PC-3 (cell line): ENCODE measurements around the gene RNF26. TPM values are rescaled to one million over a fixed set of nuclear protein-coding genes. Genes with fewer than 3 reads are reported as not detected.

Source experiments
- ATAC-seq: fragments of 200-7000 bp; cut with Tn5 transposase; 2 replicates; pipeline ENCODE4 v1.9.1; 2020; ENCODE audit warnings: mild to moderate bottlenecking, moderate library complexity
- BruUV-seq: library from RNA; stranded (reverse); fragments of 400-500 nt; replicated peaks from 2 replicates; lab custom pipeline; 2021; lab: Mats Ljungman, UMichigan
- CTCF ChIA-PET: fragments of 300-600 bp; sonication (Branson Sonifier 250); formaldehyde crosslinking; loops from one replicate; lab custom pipeline; 2022; ENCODE audit warnings: antibody characterized with exemption; lab: Charles Lee
- POLR2A ChIA-PET: fragments of 300-600 bp; sonication (Branson Sonifier 250); formaldehyde crosslinking; loops from one replicate; lab custom pipeline; 2022; ENCODE audit warnings: antibody characterized with exemption; ENCODE audit not compliant: unreplicated experiment; lab: Charles Lee
- DNase-seq: peaks from one replicate; pipeline ENCODE4 v3.0.0-alpha.2; 2015
- H2AFZ ChIP-seq: fragments of 300-600 bp; sonication (generic); 2 replicates; pipeline ENCODE4 v1.6.0; 2016; ENCODE audit warnings: antibody characterized with exemption, low read length
- H3F3A ChIP-seq: fragments of 300-600 bp; sonication (generic); one replicate; pipeline ENCODE4 v1.6.0; 2017; ENCODE audit warnings: antibody characterized with exemption, low read length, control low read depth, mild to moderate bottlenecking; ENCODE audit not compliant: unreplicated experiment
- H3K27ac ChIP-seq: fragments of 300-600 bp; sonication (generic); 2 replicates; pipeline ENCODE4 v1.5.1; 2016; ENCODE audit warnings: mild to moderate bottlenecking, low read length
- H3K27me3 ChIP-seq: fragments of 300-600 bp; sonication (generic); 2 replicates; pipeline ENCODE4 v1.6.1; 2016; ENCODE audit warnings: low read length, mixed read lengths
- H3K36me3 ChIP-seq: fragments of 300-600 bp; sonication (generic); 2 replicates; pipeline ENCODE4 v1.6.1; 2016; ENCODE audit warnings: low read depth, mixed run types, low read length, mixed read lengths
- H3K4me1 ChIP-seq: fragments of 300-600 bp; sonication (generic); 2 replicates; pipeline ENCODE4 v1.5.1; 2016; ENCODE audit warnings: low read length; ENCODE audit not compliant: insufficient read depth
- H3K4me2 ChIP-seq: fragments of 300-600 bp; sonication (generic); 2 replicates; pipeline ENCODE4 v1.6.0; 2016; ENCODE audit warnings: low read length
- H3K4me3 ChIP-seq: fragments of 300-600 bp; sonication (generic); 2 replicates; pipeline ENCODE4 v1.5.1; 2016; ENCODE audit warnings: mild to moderate bottlenecking, low read length, mixed read lengths
- H3K79me2 ChIP-seq: fragments of 300-600 bp; sonication (generic); 2 replicates; pipeline ENCODE4 v1.6.1; 2017; ENCODE audit warnings: low read length, mixed read lengths
- H3K9ac ChIP-seq: fragments of 300-600 bp; sonication (generic); 2 replicates; pipeline ENCODE4 v1.6.0; 2016; ENCODE audit warnings: mild to moderate bottlenecking, low read length
- H3K9me2 ChIP-seq: fragments of 300-600 bp; sonication (generic); replicated peaks from 2 replicates; pipeline ENCODE4 v1.6.1; 2016; ENCODE audit warnings: mixed run types, low read length, mixed read lengths
- H3K9me3 ChIP-seq: fragments of 300-600 bp; sonication (generic); 2 replicates; pipeline ENCODE4 v1.6.1; 2016; ENCODE audit warnings: low read length, mixed read lengths
- H4K20me1 ChIP-seq: fragments of 300-600 bp; sonication (generic); 2 replicates; pipeline ENCODE4 v1.6.1; 2016; ENCODE audit warnings: low read length, mixed read lengths
- EZH2 ChIP-seq: fragments of 300-600 bp; sonication (generic); IDR thresholded peaks from one replicate; pipeline ENCODE4 v1.6.1; 2017; ENCODE audit warnings: antibody characterized with exemption, mild to moderate bottlenecking, low read length; ENCODE audit not compliant: unreplicated experiment
- EZH2phosphoT487 ChIP-seq: fragments of 300-600 bp; sonication (generic); IDR thresholded peaks from 2 replicates; pipeline ENCODE4 v1.6.1; 2018; ENCODE audit warnings: mild to moderate bottlenecking, antibody characterized with exemption, low read length, borderline replicate concordance
- intact Hi-C: fragments of 100-400 bp; cut with micrococcal nuclease; formaldehyde crosslinking; loops from 2 replicates; pipeline ENCODE4 v1.9.0; 2023
- total RNA-seq: library from RNA; depleted of rRNA; stranded (reverse); fragments of >200 nt; gene quantifications from 2 replicates; pipeline ENCODE4 v1.2.3, GENCODE V29; 2014
- TF ChIP-seq, protein P1 (sequence below): fragments of 300-600 bp; sonication (generic); conservative IDR thresholded peaks from 2 replicates; pipeline ENCODE4 v1.5.1; 2017; ENCODE audit warnings: antibody characterized with exemption, low read depth, mild to moderate bottlenecking, low read length

RNF26 gene
- total RNA-seq, 1 experiment from 2014 or later = 22.9 TPM

DNA sequence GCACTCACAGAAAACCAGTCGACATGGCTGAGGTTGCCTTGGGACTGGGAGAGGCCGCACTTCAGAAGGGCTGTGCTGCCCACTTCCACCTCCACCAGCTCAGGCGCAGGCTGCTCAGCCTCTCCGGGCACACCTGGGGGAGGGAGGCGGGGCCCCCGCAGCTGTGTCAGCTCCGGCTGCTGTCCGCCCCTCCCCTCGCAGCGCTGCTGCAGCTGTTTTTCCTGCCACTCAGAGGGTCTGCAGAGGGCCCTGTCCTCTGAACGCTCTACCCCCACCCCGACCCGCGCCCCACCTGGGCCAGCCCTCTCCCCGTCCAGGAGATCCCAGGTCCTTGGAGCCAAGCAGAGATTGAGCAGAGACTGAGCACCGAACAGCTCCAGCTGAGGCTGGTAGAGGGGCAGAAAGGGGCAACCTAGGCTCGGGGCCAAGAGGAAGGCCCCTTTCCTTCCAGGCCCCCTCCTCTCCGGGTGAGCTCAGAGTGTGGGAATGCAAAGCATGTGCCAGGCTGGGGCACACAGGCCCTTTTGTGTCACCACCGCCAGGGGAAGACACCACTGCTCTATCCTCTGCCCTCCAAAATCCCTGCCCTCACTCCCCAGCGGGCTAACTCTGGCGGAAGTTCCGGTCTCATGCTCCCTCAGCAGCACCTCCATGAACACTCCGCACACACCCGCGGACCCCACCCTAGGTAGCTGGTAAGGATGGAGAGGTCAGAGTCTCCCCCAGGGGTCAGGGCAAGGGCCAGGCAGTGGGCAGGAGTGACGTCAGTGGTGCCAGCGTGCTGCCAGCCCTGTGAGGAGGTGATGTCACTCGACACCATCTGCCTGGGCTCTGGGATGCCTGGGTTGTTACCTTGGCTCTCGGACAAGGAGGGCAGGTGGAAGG lies 19.0 kb upstream of the RNF26 start:
- ChIA-PET POLR2A (interaction anchor here (0.5 kb wide), 1 partner anchor 959 kb away, joined by 3 read pairs; no protein-coding TSS in a partner anchor), CTCF (interaction anchor here (0.6 to 1.3 kb wide), 4 partner anchors 23 to 257 kb away, joined by 3 to 6 read pairs (median 3); partner anchors contain the start of genes CBL and NLRX1)
- peak overlapping the region; percentile 94 for H3K4me2 ChIP-seq
- peak overlapping the region; percentile 92 for H3K4me3 ChIP-seq
- H3K4me1 ChIP-seq = peaks cover 36% of the 10 kb centered on the region
- H2AFZ ChIP-seq = peak overlapping the region; percentile 71
- H3K9me2 ChIP-seq = no peaks in the 10 kb centered on the region
- no peaks in the 10 kb centered on the region for H3K9me3 ChIP-seq
- H4K20me1 ChIP-seq = 0 out of 2 replicates have a peak, but pooled peaks cover 5% of the 10 kb centered on the region
- peaks cover 33% of the 10 kb centered on the region for H3K36me3 ChIP-seq
- DNase-seq = peak; percentile 84
- BruUV-seq = no TSS peak
- TF ChIP-seq EZH2phosphoT487 (no peak), EZH2 (no peak)
- TF ChIP-seq, protein P1, sequence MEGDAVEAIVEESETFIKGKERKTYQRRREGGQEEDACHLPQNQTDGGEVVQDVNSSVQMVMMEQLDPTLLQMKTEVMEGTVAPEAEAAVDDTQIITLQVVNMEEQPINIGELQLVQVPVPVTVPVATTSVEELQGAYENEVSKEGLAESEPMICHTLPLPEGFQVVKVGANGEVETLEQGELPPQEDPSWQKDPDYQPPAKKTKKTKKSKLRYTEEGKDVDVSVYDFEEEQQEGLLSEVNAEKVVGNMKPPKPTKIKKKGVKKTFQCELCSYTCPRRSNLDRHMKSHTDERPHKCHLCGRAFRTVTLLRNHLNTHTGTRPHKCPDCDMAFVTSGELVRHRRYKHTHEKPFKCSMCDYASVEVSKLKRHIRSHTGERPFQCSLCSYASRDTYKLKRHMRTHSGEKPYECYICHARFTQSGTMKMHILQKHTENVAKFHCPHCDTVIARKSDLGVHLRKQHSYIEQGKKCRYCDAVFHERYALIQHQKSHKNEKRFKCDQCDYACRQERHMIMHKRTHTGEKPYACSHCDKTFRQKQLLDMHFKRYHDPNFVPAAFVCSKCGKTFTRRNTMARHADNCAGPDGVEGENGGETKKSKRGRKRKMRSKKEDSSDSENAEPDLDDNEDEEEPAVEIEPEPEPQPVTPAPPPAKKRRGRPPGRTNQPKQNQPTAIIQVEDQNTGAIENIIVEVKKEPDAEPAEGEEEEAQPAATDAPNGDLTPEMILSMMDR = peak; percentile 44
- H3K79me2 ChIP-seq = peaks cover 29% of the 10 kb centered on the region
- H3F3A ChIP-seq = no peaks in the 10 kb centered on the region
- peak overlapping the region; percentile 63 for H3K9ac ChIP-seq
- no peaks in the 10 kb centered on the region for H3K27me3 ChIP-seq
- peak; percentile 67 for ATAC-seq
- peak overlapping the region; percentile 53 for H3K27ac ChIP-seq
- intact Hi-C loops = no loop called here

DNA sequence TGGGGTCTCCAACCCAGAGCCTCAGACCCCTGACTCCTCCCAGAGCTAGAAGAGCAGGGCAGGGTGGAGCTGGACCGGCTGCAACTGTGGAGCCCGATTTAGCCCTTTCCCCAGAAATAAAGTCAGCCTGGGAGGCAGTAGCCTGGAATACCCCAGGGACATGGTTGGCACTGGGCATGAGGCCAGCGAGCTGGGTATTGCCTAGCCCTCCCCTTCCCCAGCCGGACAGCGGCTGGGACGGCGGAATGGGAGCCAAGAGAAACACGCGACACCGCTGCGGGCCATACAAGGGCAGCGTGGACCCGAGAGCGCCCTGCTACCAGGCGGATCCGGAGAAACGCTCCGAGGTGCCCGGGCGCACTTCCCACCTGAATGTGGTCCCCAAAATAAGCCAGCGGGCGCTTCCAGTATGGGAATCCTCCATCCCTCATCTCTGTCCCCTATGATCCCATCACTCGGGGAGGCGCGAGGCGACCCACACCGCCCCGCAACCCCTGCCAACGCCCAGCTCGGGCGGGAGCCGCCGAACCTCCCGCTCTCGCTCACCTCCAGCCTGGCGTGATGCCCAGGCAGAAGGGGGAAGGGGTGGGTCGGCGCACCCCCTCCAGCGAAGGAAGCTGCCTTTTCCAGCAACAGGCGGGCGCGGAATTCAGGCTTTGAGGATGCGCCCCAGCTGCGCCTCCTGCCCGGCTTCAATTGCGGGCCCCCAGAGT lies 18.2 kb upstream of the RNF26 start:
- Histone ChIP-seq H3K4me2 (peak overlapping the region; percentile 94), H3K9ac (peak overlapping the region; percentile 63), H4K20me1 (0 out of 2 replicates have a peak, but pooled peaks cover 5% of the 10 kb centered on the region), H3K4me3 (peak overlapping the region; percentile 92), H3K36me3 (peaks cover 27% of the 10 kb centered on the region), H3F3A (no peaks in the 10 kb centered on the region), H3K4me1 (peaks cover 38% of the 10 kb centered on the region), H3K27ac (peak overlapping the region; percentile 53), H3K79me2 (peaks cover 29% of the 10 kb centered on the region), H3K9me3 (no peaks in the 10 kb centered on the region), H3K27me3 (no peaks in the 10 kb centered on the region), H3K9me2 (no peaks in the 10 kb centered on the region), H2AFZ (peak overlapping the region; percentile 71)
- ATAC-seq = peak; percentile 9
- POLR2A ChIA-PET = interaction anchor here (0.7 kb wide), 1 partner anchor 143 kb away, joined by 3 read pairs; no protein-coding TSS in a partner anchor
- intact Hi-C loops = no loop called here
- no peak for TF ChIP-seq EZH2phosphoT487
- TF ChIP-seq, protein P1 = no peak
- TF ChIP-seq EZH2 = no peak
- peak; percentile 67 for DNase-seq
- CTCF ChIA-PET = interaction anchor here (1.3 kb wide), 1 partner anchor 22 kb away, joined by 6 read pairs; no protein-coding TSS in a partner anchor
- BruUV-seq = TSS peak; percentile 90
